H1 (cell line): ENCODE results near the gene CARM1.
"Not testable (repeated sequence)": the region's sequence is repeated elsewhere in the genome, so short reads cannot be mapped to it uniquely, and the experiment has no call there.

Source experiments
- CHD2 ChIP-seq: IDR thresholded peaks from 2 replicates; pipeline ENCODE4 v1.6.1; 2012; ENCODE audit warnings: low read length, improper control_type of control experiment
- SP1 ChIP-seq: IDR thresholded peaks from 2 replicates; pipeline ENCODE4 v1.6.1; 2011; ENCODE audit warnings: low read depth, low read length
- TF ChIP-seq, protein P1 (sequence below), 3 experiments: IDR thresholded peaks; 1 replicate in 2 of 3; 2 replicates in 1 of 3; pipeline versions ENCODE4 v1.5.1 to v1.6.1; 2011; ENCODE audit warnings: low read length in 3 of 3, mild to moderate bottlenecking in 3 of 3, inconsistent platforms in 2 of 3, low read depth in 1 of 3, moderate library complexity in 1 of 3; ENCODE audit not compliant: insufficient read depth in 1 of 3; ENCODE audit errors: control extremely low read depth in 1 of 3
- TF ChIP-seq, protein P2 (sequence below): IDR thresholded peaks from 2 replicates; pipeline ENCODE4 v1.6.1; 2012; ENCODE audit warnings: inconsistent platforms

DNA sequence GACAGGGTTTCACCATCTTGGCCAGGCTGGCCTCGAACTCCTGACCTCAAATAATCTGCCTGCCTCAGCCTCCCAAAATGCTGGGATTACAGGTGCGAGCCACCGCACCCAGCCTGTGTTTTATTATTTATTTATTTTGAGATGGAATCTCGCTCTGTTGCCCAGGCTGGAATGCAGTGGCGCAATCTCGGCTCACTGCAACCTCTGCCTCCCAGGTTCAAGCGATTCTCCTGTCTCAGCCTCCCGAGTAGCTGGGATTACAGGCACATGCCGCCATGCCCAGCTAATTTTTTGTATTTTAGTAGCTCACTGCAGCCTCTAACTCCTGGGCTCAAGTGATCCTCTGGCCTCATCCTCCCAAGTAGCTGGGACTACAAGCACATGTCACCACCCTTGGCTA, 6.3 kb downstream of the CARM1 start:
- TF ChIP-seq CHD2, SP1: not testable (repeated sequence)
- TF ChIP-seq, protein P1, sequence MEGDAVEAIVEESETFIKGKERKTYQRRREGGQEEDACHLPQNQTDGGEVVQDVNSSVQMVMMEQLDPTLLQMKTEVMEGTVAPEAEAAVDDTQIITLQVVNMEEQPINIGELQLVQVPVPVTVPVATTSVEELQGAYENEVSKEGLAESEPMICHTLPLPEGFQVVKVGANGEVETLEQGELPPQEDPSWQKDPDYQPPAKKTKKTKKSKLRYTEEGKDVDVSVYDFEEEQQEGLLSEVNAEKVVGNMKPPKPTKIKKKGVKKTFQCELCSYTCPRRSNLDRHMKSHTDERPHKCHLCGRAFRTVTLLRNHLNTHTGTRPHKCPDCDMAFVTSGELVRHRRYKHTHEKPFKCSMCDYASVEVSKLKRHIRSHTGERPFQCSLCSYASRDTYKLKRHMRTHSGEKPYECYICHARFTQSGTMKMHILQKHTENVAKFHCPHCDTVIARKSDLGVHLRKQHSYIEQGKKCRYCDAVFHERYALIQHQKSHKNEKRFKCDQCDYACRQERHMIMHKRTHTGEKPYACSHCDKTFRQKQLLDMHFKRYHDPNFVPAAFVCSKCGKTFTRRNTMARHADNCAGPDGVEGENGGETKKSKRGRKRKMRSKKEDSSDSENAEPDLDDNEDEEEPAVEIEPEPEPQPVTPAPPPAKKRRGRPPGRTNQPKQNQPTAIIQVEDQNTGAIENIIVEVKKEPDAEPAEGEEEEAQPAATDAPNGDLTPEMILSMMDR (IDR thresholded peaks at IDR 0.05; ENCODE audit: control extremely low read depth in 1 of 3, insufficient read depth in 1 of 3, low read depth in 1 of 3, low read length in 3 of 3), result not testable (repeated sequence)
- TF ChIP-seq, protein P2, sequence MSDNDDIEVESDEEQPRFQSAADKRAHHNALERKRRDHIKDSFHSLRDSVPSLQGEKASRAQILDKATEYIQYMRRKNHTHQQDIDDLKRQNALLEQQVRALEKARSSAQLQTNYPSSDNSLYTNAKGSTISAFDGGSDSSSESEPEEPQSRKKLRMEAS, result not testable (repeated sequence)
